Endothelial cell of umbilical vein (primary cell): ENCODE measurements around the gene EYS. TPM values are rescaled to one million over a fixed set of nuclear protein-coding genes. Genes with fewer than 3 reads are reported as not detected.
"Not testable (repeated sequence)": the region's sequence is repeated elsewhere in the genome, so short reads cannot be mapped to it uniquely, and the experiment has no call there.

Experiments
- BruUV-seq: library from RNA; stranded (reverse); fragments of 400-500 nt; replicated peaks from 2 replicates; lab custom pipeline; 2021; lab: Mats Ljungman, UMichigan
- CTCF ChIA-PET: fragments of 300-600, 350-600 bp; sonication (Branson Sonifier 250); formaldehyde crosslinking; loops from one replicate; lab custom pipeline; 2021; ENCODE audit warnings: antibody characterized with exemption, inconsistent platforms; lab: Charles Lee
- POLR2A ChIA-PET: fragments of 300-600, 350-600 bp; sonication (Branson Sonifier 250); formaldehyde crosslinking; loops from one replicate; lab custom pipeline; 2021; ENCODE audit warnings: antibody characterized with exemption, inconsistent platforms; lab: Charles Lee
- DNase-seq: peaks from one replicate; pipeline ENCODE4 v3.0.0-alpha.2; 2011; ENCODE audit warnings: low read depth, low spot score
- FAIRE-seq: peaks from 2 replicates; lab custom pipeline; 2011; peaks lifted over from hg19 to GRCh38; lab: Jason Lieb, UNC
- H2AFZ ChIP-seq: 2 replicates; pipeline ENCODE4 v1.6.0; 2012; ENCODE audit warnings: low read depth, low read length, control low read depth, inconsistent platforms
- H3K27ac ChIP-seq: 2 replicates; pipeline ENCODE4 v1.5.1; 2011; ENCODE audit warnings: low read depth, mild to moderate bottlenecking, control low read depth, low read length, moderate library complexity; ENCODE audit not compliant: insufficient read depth
- H3K27me3 ChIP-seq, 2 experiments: 2 replicates each; pipeline versions ENCODE4 v1.6.0 to v1.6.1; 2011; ENCODE audit warnings: low read length in 2 of 2, mixed read lengths in 1 of 2; ENCODE audit not compliant: control insufficient read depth in 2 of 2, insufficient read depth in 2 of 2
- H3K36me3 ChIP-seq, 2 experiments: 2 replicates in 1 of 2; 3 replicates in 1 of 2; pipeline ENCODE4 v1.5.1; 2011; ENCODE audit warnings: low read length in 2 of 2, mild to moderate bottlenecking in 1 of 2, moderate library complexity in 1 of 2; ENCODE audit not compliant: control insufficient read depth in 2 of 2, insufficient read depth in 2 of 2; ENCODE audit errors: extremely low read depth in 1 of 2
- H3K4me1 ChIP-seq: 3 replicates; pipeline ENCODE4 v1.5.1; 2011; ENCODE audit warnings: mild to moderate bottlenecking, low read length; ENCODE audit not compliant: control insufficient read depth, insufficient read depth; ENCODE audit errors: extremely low read depth
- H3K4me2 ChIP-seq: 2 replicates; pipeline ENCODE4 v1.6.1; 2011; ENCODE audit warnings: low read length, control low read depth, mixed read lengths; ENCODE audit not compliant: insufficient read depth
- H3K4me3 ChIP-seq, 3 experiments: fragments of 200-600 bp in 1 of 3; sonication (generic), shearing (Covaris generic) in 1 of 3; replicated peaks in 1 of 3; 2 replicates each; pipeline ENCODE4 v1.5.1; 2011 to 2016; ENCODE audit warnings: control low read depth in 3 of 3, low read length in 3 of 3, mild to moderate bottlenecking in 2 of 3, inconsistent platforms in 1 of 3, low read depth in 1 of 3, moderate library complexity in 1 of 3; ENCODE audit not compliant: insufficient read depth in 1 of 3
- H3K79me2 ChIP-seq: 2 replicates; pipeline ENCODE4 v1.6.0; 2012; ENCODE audit warnings: low read length, inconsistent platforms; ENCODE audit not compliant: control insufficient read depth, insufficient read depth
- H3K9ac ChIP-seq: replicated peaks from 2 replicates; pipeline ENCODE3; 2011; ENCODE audit warnings: low read length, control low read depth; ENCODE audit not compliant: insufficient read depth; ENCODE audit errors: extremely low read depth
- H3K9me1 ChIP-seq: replicated peaks from 3 replicates; pipeline ENCODE4 v1.6.0; 2011; ENCODE audit warnings: mild to moderate bottlenecking, low read length; ENCODE audit not compliant: control insufficient read depth, insufficient read depth; ENCODE audit errors: extremely low read depth
- H3K9me3 ChIP-seq: replicated peaks from 2 replicates; pipeline ENCODE4 v1.5.1; 2012; ENCODE audit warnings: low read length, inconsistent platforms; ENCODE audit not compliant: control insufficient read depth, insufficient read depth
- H4K20me1 ChIP-seq: replicated peaks from 2 replicates; pipeline ENCODE3; 2011; ENCODE audit warnings: mild to moderate bottlenecking, low read length; ENCODE audit not compliant: control insufficient read depth, insufficient read depth; ENCODE audit errors: extremely low read depth
- CTCF ChIP-seq, 2 donors: IDR thresholded peaks; 1 replicate in 1 of 2; 2 replicates in 1 of 2; pipeline ENCODE4 v1.5.1; 2011; ENCODE audit warnings: low read length in 2 of 2, mild to moderate bottlenecking in 2 of 2, moderate library complexity in 2 of 2, control low read depth in 1 of 2, inconsistent platforms in 1 of 2, low read depth in 1 of 2; ENCODE audit not compliant: insufficient read depth in 1 of 2; ENCODE audit errors: extremely low read depth in 1 of 2
- GATA2 ChIP-seq: IDR thresholded peaks from 2 replicates; pipeline ENCODE4 v1.7.0; 2011; ENCODE audit warnings: low read depth, mild to moderate bottlenecking, moderate library complexity, mixed read lengths, low read length; ENCODE audit not compliant: insufficient read length, insufficient read depth
- JUN ChIP-seq: IDR thresholded peaks from 2 replicates; pipeline ENCODE4 v1.6.1; 2011; ENCODE audit warnings: borderline replicate concordance, low read depth; ENCODE audit not compliant: insufficient read length, insufficient read depth
- MAX ChIP-seq: IDR thresholded peaks from 2 replicates; pipeline ENCODE4 v1.6.1; 2011; ENCODE audit not compliant: insufficient read depth, insufficient read length
- MYC ChIP-seq: IDR thresholded peaks from one replicate; pipeline ENCODE4 v1.6.1; 2011; ENCODE audit warnings: mild to moderate bottlenecking, low read depth, low read length
- POLR2A ChIP-seq: IDR thresholded peaks from 2 replicates; pipeline ENCODE4 v1.6.1; 2012; ENCODE audit warnings: low read depth, mild to moderate bottlenecking, control low read depth, low read length
- POLR2AphosphoS5 ChIP-seq: IDR thresholded peaks from 2 replicates; pipeline ENCODE4 v1.6.1; 2012; ENCODE audit warnings: low read depth, mild to moderate bottlenecking, control low read depth, low read length, moderate library complexity; ENCODE audit not compliant: insufficient read depth
- dilution Hi-C: fragments of 300-500 bp; cut with MboI; formaldehyde crosslinking; loops from one replicate; pipeline ENCODE4 v1.15.0; 2019; ENCODE audit warnings: low sequenced_read_pairs; ENCODE audit not compliant: extremely low pct_ligation_motif_present
- intact Hi-C: fragments of 100-400 bp; cut with micrococcal nuclease; formaldehyde crosslinking; loops from one replicate; pipeline ENCODE4 v1.10.0; 2022
- polyA plus RNA-seq, 4 experiments: library from polyadenylated mRNA; depleted of rRNA in 3 of 4; stranded (reverse) in 3 of 4; unstranded in 1 of 4; fragments of >200 nt; gene quantifications; 2 replicates each; pipeline versions ENCODE4 v1.2.1 to v1.2.3, GENCODE V29; 2011 to 2012; ENCODE audit warnings: missing spikeins in 1 of 4
- total RNA-seq: library from RNA; stranded (reverse); gene quantifications from 2 replicates; pipeline ENCODE4 v1.2.3, GENCODE V29; 2021

EYS gene
- total and polyA plus RNA-seq, 2 donors (not counting 3 experiments of a cell fraction or from before 2014, with no cell fraction given) = 0.01 to 0.27 TPM

- no peak overlapping the region for H3K4me3 ChIP-seq
- dilution Hi-C loops = no loop called here
- H3K27ac ChIP-seq = no peak overlapping the region
- H3K4me1 ChIP-seq = no peaks in the 10 kb centered on the region
- no peaks in the 10 kb centered on the region for H3K36me3 ChIP-seq
- H3K4me2 ChIP-seq = no peak overlapping the region
- ChIA-PET CTCF (no interaction called here), POLR2A (no interaction called here)
- H3K9me3 ChIP-seq = no peaks in the 10 kb centered on the region
- intact Hi-C loops = no loop called here
- DNase-seq (no peak), FAIRE-seq (no peak)
- TF ChIP-seq POLR2A (no peak), GATA2 (no peak), CTCF (IDR thresholded peaks at IDR 0.05; ENCODE audit: extremely low read depth in 1 of 2, insufficient read depth in 1 of 2, low read depth in 1 of 2, low read length in 2 of 2) (no peak), MYC (no peak), POLR2AphosphoS5 (no peak)
- no peak overlapping the region for H2AFZ ChIP-seq
- no peaks in the 10 kb centered on the region for H3K9me1 ChIP-seq
- BruUV-seq = no TSS peak
- no peaks in the 10 kb centered on the region for H3K27me3 ChIP-seq
- H3K79me2 ChIP-seq = no peaks in the 10 kb centered on the region
- H4K20me1 ChIP-seq = no peaks in the 10 kb centered on the region
- no peak overlapping the region for H3K9ac ChIP-seq
These were observed 700.2 kb downstream of the EYS start for GRCh38 chr6:65006788-65007187.

GRCh38 chr6:65004283-65004682 is 702.7 kb downstream of the EYS start:
- Histone ChIP-seq H2AFZ (no peak overlapping the region), H3K9me3 (no peaks in the 10 kb centered on the region), H3K9ac (no peak overlapping the region), H3K4me1 (no peaks in the 10 kb centered on the region), H4K20me1 (no peaks in the 10 kb centered on the region), H3K27ac (no peak overlapping the region), H3K79me2 (no peaks in the 10 kb centered on the region), H3K4me2 (no peak overlapping the region), H3K4me3 (no peak overlapping the region), H3K9me1 (no peaks in the 10 kb centered on the region), H3K36me3 (no peaks in the 10 kb centered on the region), H3K27me3 (no peaks in the 10 kb centered on the region)
- POLR2A ChIA-PET = no interaction called here
- intact Hi-C loops = no loop called here
- DNase-seq (no peak), FAIRE-seq (no peak)
- no TSS peak for BruUV-seq
- CTCF ChIA-PET = no interaction called here
- dilution Hi-C loops = no loop called here
- TF ChIP-seq JUN (no peak), MAX (no peak), POLR2A (no peak)

GRCh38 chr6:65002882-65003281 is 704.1 kb downstream of the EYS start:
- H3K4me2 ChIP-seq, CTCF ChIA-PET, POLR2A ChIA-PET, H3K27ac ChIP-seq, H3K36me3 ChIP-seq, FAIRE-seq, H3K79me2 ChIP-seq, H3K9ac ChIP-seq, H2AFZ ChIP-seq, H3K4me1 ChIP-seq, dilution Hi-C loops, H3K4me3 ChIP-seq, BruUV-seq, H4K20me1 ChIP-seq, DNase-seq, H3K27me3 ChIP-seq, H3K9me1 ChIP-seq, intact Hi-C loops, H3K9me3 ChIP-seq: not testable (repeated sequence)
